Measurements from ENCODE around the gene NELL1. TPM values are rescaled to one million over a fixed set of nuclear protein-coding genes. Genes with fewer than 3 reads are reported as not detected.

Gene NELL1
- total and polyA plus RNA-seq, 2 experiments from 2014 or later = 1.6 TPM; not detected in 1

DNA sequence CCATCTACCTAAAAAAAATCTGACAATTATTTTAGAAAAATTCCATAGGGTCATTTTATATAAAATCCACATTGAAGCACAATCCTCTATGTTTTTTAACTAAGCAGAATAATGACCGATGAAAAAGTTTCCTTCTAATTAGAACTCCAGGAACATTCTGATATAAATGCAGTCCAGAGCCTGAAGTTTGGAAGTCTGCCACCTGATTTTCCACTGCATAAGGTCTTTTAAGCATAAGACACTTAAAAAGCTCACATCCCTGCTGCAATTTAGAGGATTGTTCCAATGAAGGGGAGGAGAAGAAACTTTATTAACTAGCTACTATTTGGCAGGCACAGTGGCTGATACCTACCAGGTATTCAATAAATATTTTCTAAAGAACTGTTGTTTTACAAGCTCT, 953.2 kb downstream of the NELL1 start:
- peaks cover 9% of the 10 kb centered on the region for H3K4me1 Mint-ChIP-seq
- Histone ChIP-seq H4K20me1 (replicated peaks; ENCODE audit: insufficient read depth) (no peaks in the 10 kb centered on the region), H3K4me1 (ENCODE audit: insufficient read depth) (0 out of 2 replicates have a peak, but pooled peaks cover 8% of the 10 kb centered on the region), H3K27ac (ENCODE audit: low read depth) (no peak overlapping the region), H3K36me3 (ENCODE audit: insufficient read depth) (no peaks in the 10 kb centered on the region), H3K4me2 (no peak overlapping the region), H3K27me3 (ENCODE audit: insufficient read depth) (no peaks in the 10 kb centered on the region), H3K9me2 (ENCODE audit: insufficient read depth) (peaks cover 17% of the 10 kb centered on the region; the same call in 1 of the 2 replicates), H2AFZ (no peak overlapping the region), H3K79me2 (replicated peaks; ENCODE audit: insufficient read depth) (no peaks in the 10 kb centered on the region), H3K4me3 (no peak overlapping the region), H3F3A (replicated peaks; ENCODE audit: low read depth) (no peaks in the 10 kb centered on the region)
- H3K36me3 Mint-ChIP-seq (ENCODE audit: low read depth) = no peaks in the 10 kb centered on the region
- ATAC-seq (no peak), DNase-seq (ENCODE audit: low spot score) (no peak)
- H3K9me3 Mint-ChIP-seq = no peaks in the 10 kb centered on the region; the same call in 2 of the 3 replicates
- no peak overlapping the region for H3K27ac Mint-ChIP-seq
- no peak overlapping the region for H3K4me3 Mint-ChIP-seq
- H3K27me3 Mint-ChIP-seq (ENCODE audit: insufficient read depth, low read depth, poor library complexity) = no peaks in the 10 kb centered on the region
- TF ChIP-seq STAT1 (IDR thresholded peaks at IDR 0.05; ENCODE audit: unreplicated experiment) (no peak), POLR2AphosphoS5 (IDR thresholded peaks at IDR 0.05; ENCODE audit: low read depth) (no peak), JUNB (IDR thresholded peaks at IDR 0.05; ENCODE audit: unreplicated experiment) (no peak), NANOG (IDR thresholded peaks at IDR 0.05; ENCODE audit: borderline replicate concordance) (no peak), EZH2 (IDR thresholded peaks at IDR 0.05; ENCODE audit: low read depth, unreplicated experiment) (no peak), CREB1 (CRISPR knock-in tag; IDR thresholded peaks at IDR 0.05; ENCODE audit: low read depth) (no peak), EZH2phosphoT487 (IDR thresholded peaks at IDR 0.05; ENCODE audit: unreplicated experiment) (no peak), ZNF331 (CRISPR knock-in tag; IDR thresholded peaks at IDR 0.05; ENCODE audit: low read depth) (no peak), ZNF114 (CRISPR knock-in tag; IDR thresholded peaks at IDR 0.05) (no peak)
- TF ChIP-seq, protein P1, sequence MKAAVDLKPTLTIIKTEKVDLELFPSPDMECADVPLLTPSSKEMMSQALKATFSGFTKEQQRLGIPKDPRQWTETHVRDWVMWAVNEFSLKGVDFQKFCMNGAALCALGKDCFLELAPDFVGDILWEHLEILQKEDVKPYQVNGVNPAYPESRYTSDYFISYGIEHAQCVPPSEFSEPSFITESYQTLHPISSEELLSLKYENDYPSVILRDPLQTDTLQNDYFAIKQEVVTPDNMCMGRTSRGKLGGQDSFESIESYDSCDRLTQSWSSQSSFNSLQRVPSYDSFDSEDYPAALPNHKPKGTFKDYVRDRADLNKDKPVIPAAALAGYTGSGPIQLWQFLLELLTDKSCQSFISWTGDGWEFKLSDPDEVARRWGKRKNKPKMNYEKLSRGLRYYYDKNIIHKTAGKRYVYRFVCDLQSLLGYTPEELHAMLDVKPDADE (IDR thresholded peaks at IDR 0.05) = no peak
- TF ChIP-seq, protein P2, sequence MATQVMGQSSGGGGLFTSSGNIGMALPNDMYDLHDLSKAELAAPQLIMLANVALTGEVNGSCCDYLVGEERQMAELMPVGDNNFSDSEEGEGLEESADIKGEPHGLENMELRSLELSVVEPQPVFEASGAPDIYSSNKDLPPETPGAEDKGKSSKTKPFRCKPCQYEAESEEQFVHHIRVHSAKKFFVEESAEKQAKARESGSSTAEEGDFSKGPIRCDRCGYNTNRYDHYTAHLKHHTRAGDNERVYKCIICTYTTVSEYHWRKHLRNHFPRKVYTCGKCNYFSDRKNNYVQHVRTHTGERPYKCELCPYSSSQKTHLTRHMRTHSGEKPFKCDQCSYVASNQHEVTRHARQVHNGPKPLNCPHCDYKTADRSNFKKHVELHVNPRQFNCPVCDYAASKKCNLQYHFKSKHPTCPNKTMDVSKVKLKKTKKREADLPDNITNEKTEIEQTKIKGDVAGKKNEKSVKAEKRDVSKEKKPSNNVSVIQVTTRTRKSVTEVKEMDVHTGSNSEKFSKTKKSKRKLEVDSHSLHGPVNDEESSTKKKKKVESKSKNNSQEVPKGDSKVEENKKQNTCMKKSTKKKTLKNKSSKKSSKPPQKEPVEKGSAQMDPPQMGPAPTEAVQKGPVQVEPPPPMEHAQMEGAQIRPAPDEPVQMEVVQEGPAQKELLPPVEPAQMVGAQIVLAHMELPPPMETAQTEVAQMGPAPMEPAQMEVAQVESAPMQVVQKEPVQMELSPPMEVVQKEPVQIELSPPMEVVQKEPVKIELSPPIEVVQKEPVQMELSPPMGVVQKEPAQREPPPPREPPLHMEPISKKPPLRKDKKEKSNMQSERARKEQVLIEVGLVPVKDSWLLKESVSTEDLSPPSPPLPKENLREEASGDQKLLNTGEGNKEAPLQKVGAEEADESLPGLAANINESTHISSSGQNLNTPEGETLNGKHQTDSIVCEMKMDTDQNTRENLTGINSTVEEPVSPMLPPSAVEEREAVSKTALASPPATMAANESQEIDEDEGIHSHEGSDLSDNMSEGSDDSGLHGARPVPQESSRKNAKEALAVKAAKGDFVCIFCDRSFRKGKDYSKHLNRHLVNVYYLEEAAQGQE (IDR thresholded peaks at IDR 0.05; ENCODE audit: unreplicated experiment) = no peak
- TF ChIP-seq, protein P3, sequence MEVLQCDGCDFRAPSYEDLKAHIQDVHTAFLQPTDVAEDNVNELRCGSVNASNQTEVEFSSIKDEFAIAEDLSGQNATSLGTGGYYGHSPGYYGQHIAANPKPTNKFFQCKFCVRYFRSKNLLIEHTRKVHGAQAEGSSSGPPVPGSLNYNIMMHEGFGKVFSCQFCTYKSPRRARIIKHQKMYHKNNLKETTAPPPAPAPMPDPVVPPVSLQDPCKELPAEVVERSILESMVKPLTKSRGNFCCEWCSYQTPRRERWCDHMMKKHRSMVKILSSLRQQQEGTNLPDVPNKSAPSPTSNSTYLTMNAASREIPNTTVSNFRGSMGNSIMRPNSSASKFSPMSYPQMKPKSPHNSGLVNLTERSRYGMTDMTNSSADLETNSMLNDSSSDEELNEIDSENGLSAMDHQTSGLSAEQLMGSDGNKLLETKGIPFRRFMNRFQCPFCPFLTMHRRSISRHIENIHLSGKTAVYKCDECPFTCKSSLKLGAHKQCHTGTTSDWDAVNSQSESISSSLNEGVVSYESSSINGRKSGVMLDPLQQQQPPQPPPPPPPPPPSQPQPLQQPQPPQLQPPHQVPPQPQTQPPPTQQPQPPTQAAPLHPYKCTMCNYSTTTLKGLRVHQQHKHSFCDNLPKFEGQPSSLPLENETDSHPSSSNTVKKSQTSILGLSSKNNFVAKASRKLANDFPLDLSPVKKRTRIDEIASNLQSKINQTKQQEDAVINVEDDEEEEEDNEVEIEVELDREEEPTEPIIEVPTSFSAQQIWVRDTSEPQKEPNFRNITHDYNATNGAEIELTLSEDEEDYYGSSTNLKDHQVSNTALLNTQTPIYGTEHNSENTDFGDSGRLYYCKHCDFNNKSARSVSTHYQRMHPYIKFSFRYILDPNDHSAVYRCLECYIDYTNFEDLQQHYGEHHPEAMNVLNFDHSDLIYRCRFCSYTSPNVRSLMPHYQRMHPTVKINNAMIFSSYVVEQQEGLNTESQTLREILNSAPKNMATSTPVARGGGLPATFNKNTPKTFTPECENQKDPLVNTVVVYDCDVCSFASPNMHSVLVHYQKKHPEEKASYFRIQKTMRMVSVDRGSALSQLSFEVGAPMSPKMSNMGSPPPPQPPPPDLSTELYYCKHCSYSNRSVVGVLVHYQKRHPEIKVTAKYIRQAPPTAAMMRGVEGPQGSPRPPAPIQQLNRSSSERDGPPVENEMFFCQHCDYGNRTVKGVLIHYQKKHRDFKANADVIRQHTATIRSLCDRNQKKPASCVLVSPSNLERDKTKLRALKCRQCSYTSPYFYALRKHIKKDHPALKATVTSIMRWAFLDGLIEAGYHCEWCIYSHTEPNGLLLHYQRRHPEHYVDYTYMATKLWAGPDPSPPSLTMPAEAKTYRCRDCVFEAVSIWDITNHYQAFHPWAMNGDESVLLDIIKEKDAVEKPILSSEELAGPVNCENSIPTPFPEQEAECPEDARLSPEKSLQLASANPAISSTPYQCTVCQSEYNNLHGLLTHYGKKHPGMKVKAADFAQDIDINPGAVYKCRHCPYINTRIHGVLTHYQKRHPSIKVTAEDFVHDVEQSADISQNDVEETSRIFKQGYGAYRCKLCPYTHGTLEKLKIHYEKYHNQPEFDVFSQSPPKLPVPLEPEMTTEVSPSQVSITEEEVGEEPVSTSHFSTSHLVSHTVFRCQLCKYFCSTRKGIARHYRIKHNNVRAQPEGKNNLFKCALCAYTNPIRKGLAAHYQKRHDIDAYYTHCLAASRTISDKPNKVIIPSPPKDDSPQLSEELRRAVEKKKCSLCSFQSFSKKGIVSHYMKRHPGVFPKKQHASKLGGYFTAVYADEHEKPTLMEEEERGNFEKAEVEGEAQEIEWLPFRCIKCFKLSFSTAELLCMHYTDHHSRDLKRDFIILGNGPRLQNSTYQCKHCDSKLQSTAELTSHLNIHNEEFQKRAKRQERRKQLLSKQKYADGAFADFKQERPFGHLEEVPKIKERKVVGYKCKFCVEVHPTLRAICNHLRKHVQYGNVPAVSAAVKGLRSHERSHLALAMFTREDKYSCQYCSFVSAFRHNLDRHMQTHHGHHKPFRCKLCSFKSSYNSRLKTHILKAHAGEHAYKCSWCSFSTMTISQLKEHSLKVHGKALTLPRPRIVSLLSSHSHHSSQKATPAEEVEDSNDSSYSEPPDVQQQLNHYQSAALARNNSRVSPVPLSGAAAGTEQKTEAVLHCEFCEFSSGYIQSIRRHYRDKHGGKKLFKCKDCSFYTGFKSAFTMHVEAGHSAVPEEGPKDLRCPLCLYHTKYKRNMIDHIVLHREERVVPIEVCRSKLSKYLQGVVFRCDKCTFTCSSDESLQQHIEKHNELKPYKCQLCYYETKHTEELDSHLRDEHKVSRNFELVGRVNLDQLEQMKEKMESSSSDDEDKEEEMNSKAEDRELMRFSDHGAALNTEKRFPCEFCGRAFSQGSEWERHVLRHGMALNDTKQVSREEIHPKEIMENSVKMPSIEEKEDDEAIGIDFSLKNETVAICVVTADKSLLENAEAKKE (CRISPR knock-in tag; IDR thresholded peaks at IDR 0.05) = no peak
- TF ChIP-seq, protein P4, sequence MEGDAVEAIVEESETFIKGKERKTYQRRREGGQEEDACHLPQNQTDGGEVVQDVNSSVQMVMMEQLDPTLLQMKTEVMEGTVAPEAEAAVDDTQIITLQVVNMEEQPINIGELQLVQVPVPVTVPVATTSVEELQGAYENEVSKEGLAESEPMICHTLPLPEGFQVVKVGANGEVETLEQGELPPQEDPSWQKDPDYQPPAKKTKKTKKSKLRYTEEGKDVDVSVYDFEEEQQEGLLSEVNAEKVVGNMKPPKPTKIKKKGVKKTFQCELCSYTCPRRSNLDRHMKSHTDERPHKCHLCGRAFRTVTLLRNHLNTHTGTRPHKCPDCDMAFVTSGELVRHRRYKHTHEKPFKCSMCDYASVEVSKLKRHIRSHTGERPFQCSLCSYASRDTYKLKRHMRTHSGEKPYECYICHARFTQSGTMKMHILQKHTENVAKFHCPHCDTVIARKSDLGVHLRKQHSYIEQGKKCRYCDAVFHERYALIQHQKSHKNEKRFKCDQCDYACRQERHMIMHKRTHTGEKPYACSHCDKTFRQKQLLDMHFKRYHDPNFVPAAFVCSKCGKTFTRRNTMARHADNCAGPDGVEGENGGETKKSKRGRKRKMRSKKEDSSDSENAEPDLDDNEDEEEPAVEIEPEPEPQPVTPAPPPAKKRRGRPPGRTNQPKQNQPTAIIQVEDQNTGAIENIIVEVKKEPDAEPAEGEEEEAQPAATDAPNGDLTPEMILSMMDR (conservative IDR thresholded peaks at IDR 0.05; ENCODE audit: low read depth in 2 of 2) = no peak

All from GM23338 (cell line).